Progenitor cell of endocrine pancreas (in vitro differentiated cells): ENCODE measurements around the gene EPDR1. TPM values are rescaled to one million over a fixed set of nuclear protein-coding genes. Genes with fewer than 3 reads are reported as not detected.

Experiments used
- DNase-seq: peaks from one replicate; pipeline ENCODE4 v3.0.0; 2021; ENCODE audit warnings: low spot score; ENCODE audit not compliant: unreplicated experiment
- H3K27ac Mint-ChIP-seq: 2 replicates; pipeline ENCODE4 v1.8.0; 2021; ENCODE audit warnings: mild to moderate bottlenecking, moderate library complexity, mixed read lengths
- H3K27me3 Mint-ChIP-seq: 2 replicates; pipeline ENCODE4 v1.8.0; 2021; ENCODE audit warnings: mixed read lengths
- H3K36me3 Mint-ChIP-seq: 2 replicates; pipeline ENCODE4 v1.8.0; 2022; ENCODE audit warnings: mixed read lengths; ENCODE audit not compliant: insufficient read depth
- H3K4me1 Mint-ChIP-seq: 2 replicates; pipeline ENCODE4 v1.8.0; 2021; ENCODE audit warnings: low read depth, mixed read lengths
- H3K4me3 Mint-ChIP-seq: 2 replicates; pipeline ENCODE4 v1.8.0; 2021; ENCODE audit warnings: low read depth, mild to moderate bottlenecking, moderate library complexity, mixed read lengths
- H3K9me3 Mint-ChIP-seq: 2 replicates; pipeline ENCODE4 v1.8.0; 2021; ENCODE audit warnings: low read depth, mixed read lengths
- CTCF ChIP-seq: fragments of 200-600 bp; sonication (generic); IDR thresholded peaks from one replicate; pipeline ENCODE4 v1.5.0; 2021; ENCODE audit warnings: antibody characterized with exemption, mild to moderate bottlenecking; ENCODE audit not compliant: unreplicated experiment
- total RNA-seq: library from RNA; stranded (reverse); gene quantifications from 2 replicates; pipeline ENCODE4 v1.2.1, GENCODE V29; 2021

The EPDR1 gene
- total RNA-seq, 1 donor from 2014 or later, result 1.8 TPM

- no peaks in the 10 kb centered on the region for H3K4me1 Mint-ChIP-seq
- H3K9me3 Mint-ChIP-seq, result no peaks in the 10 kb centered on the region
- DNase-seq, result no peak
- H3K36me3 Mint-ChIP-seq, result no peaks in the 10 kb centered on the region
- no peak overlapping the region for H3K27ac Mint-ChIP-seq
- H3K4me3 Mint-ChIP-seq, result no peak overlapping the region
- TF ChIP-seq CTCF, result no peak
- H3K27me3 Mint-ChIP-seq, result no peaks in the 10 kb centered on the region
These were observed 54.3 kb downstream of the EPDR1 start for GRCh38 chr7:37974711-37975110.

GRCh38 chr7:37977243-37977642 lies 56.8 kb downstream of the EPDR1 start:
- no peak for DNase-seq
- Mint-ChIP-seq H3K36me3 (no peaks in the 10 kb centered on the region), H3K27me3 (peaks cover under 1% of the 10 kb centered on the region), H3K4me3 (no peak overlapping the region), H3K27ac (no peak overlapping the region), H3K4me1 (no peaks in the 10 kb centered on the region), H3K9me3 (no peaks in the 10 kb centered on the region)
- TF ChIP-seq CTCF, result no peak

GRCh38 chr7:37981664-37982063 lies 61.2 kb downstream of the EPDR1 start:
- H3K27me3 Mint-ChIP-seq, result peaks cover 3% of the 10 kb centered on the region
- no peaks in the 10 kb centered on the region for H3K4me1 Mint-ChIP-seq
- H3K27ac Mint-ChIP-seq, result no peak overlapping the region
- no peaks in the 10 kb centered on the region for H3K9me3 Mint-ChIP-seq
- no peak for DNase-seq
- no peak for TF ChIP-seq CTCF
- H3K36me3 Mint-ChIP-seq, result no peaks in the 10 kb centered on the region
- H3K4me3 Mint-ChIP-seq, result no peak overlapping the region

GRCh38 chr7:37982423-37982822 lies 62.0 kb downstream of the EPDR1 start:
- Mint-ChIP-seq H3K27me3 (peaks cover 3% of the 10 kb centered on the region), H3K4me1 (peaks cover 2% of the 10 kb centered on the region), H3K9me3 (no peaks in the 10 kb centered on the region), H3K36me3 (no peaks in the 10 kb centered on the region), H3K27ac (no peak overlapping the region), H3K4me3 (no peak overlapping the region)
- TF ChIP-seq CTCF, result no peak
- no peak for DNase-seq

- H3K9me3 Mint-ChIP-seq, result no peaks in the 10 kb centered on the region
- H3K4me3 Mint-ChIP-seq, result no peak overlapping the region
- no peak overlapping the region for H3K27ac Mint-ChIP-seq
- DNase-seq, result no peak
- no peak for TF ChIP-seq CTCF
- peaks cover 8% of the 10 kb centered on the region for H3K4me1 Mint-ChIP-seq
- H3K27me3 Mint-ChIP-seq, result peaks cover 3% of the 10 kb centered on the region
- H3K36me3 Mint-ChIP-seq, result no peaks in the 10 kb centered on the region
These were observed 64.4 kb downstream of the EPDR1 start for GRCh38 chr7:37984750-37985390.
